HepG2 (cell line): ENCODE measurements around the gene NPDC1. TPM values are rescaled to one million over a fixed set of nuclear protein-coding genes. Genes with fewer than 3 reads are reported as not detected.
A peak's percentile ranks its signal among the peaks of the same experiment; 100 is the strongest.

ENCODE experiments used
- BRD4 ChIP-seq: sonication (generic); formaldehyde crosslinking; IDR thresholded peaks from 2 replicates; pipeline ENCODE4 v1.4.0; 2020; ENCODE audit warnings: missing genetic modification reagents
- DR1 ChIP-seq: sonication (generic); formaldehyde crosslinking; IDR thresholded peaks from 2 replicates; pipeline ENCODE4 v1.8.0; 2021; ENCODE audit warnings: mild to moderate bottlenecking, missing genetic modification reagents, inconsistent platforms
- EEA1 ChIP-seq: sonication (generic); formaldehyde crosslinking; IDR thresholded peaks from 2 replicates; pipeline ENCODE4 v1.5.1; 2020; ENCODE audit warnings: mild to moderate bottlenecking, missing genetic modification reagents, borderline replicate concordance
- HCFC1 ChIP-seq: fragments of 150-350 bp; IDR thresholded peaks from 2 replicates; pipeline ENCODE4 v1.6.1; 2014; ENCODE audit warnings: low read depth, low read length
- HDAC6 ChIP-seq: fragments of 200-600 bp; sonication (generic); IDR thresholded peaks from 2 replicates; pipeline ENCODE4 v1.7.0; 2017; ENCODE audit warnings: mild to moderate bottlenecking, antibody characterized with exemption, low read length, low read depth
- HNRNPUL1 ChIP-seq: fragments of 200-400 bp; formaldehyde crosslinking; IDR thresholded peaks from 2 replicates; pipeline ENCODE4 v1.6.1; 2017; ENCODE audit warnings: low read depth, mild to moderate bottlenecking, low read length, moderate library complexity
- HOXA5 ChIP-seq: sonication (generic); formaldehyde crosslinking; IDR thresholded peaks from 2 replicates; pipeline ENCODE4 v1.4.0; 2020; ENCODE audit warnings: missing genetic modification reagents
- HOXD1 ChIP-seq: sonication (generic); formaldehyde crosslinking; IDR thresholded peaks from 2 replicates; pipeline ENCODE4 v1.5.0; 2020; ENCODE audit warnings: missing genetic modification reagents
- IRF1 ChIP-seq: sonication (generic); formaldehyde crosslinking; IDR thresholded peaks from 2 replicates; pipeline ENCODE4 v1.4.0; 2020; ENCODE audit warnings: low read depth, mild to moderate bottlenecking, missing genetic modification reagents
- KLF13 ChIP-seq: sonication (generic); formaldehyde crosslinking; IDR thresholded peaks from 2 replicates; pipeline ENCODE4 v1.4.0; 2020; ENCODE audit warnings: mild to moderate bottlenecking, missing genetic modification reagents
- MIER3 ChIP-seq: IDR thresholded peaks from 2 replicates; pipeline ENCODE4 v1.6.1; 2016; ENCODE audit warnings: missing compliant biosample characterization, borderline replicate concordance
- MNT ChIP-seq: fragments of 450-650 bp; IDR thresholded peaks from 2 replicates; pipeline ENCODE4 v1.6.1; 2016
- REPIN1 ChIP-seq: sonication (generic); formaldehyde crosslinking; IDR thresholded peaks from 2 replicates; pipeline ENCODE4 v1.8.0; 2022; ENCODE audit warnings: missing genetic modification reagents, low read depth, mild to moderate bottlenecking, borderline replicate concordance
- RFXANK ChIP-seq: IDR thresholded peaks from 2 replicates; pipeline ENCODE4 v1.6.1; 2016
- STAT5B ChIP-seq: sonication (generic); formaldehyde crosslinking; IDR thresholded peaks from 2 replicates; pipeline ENCODE4 v1.4.0; 2020; ENCODE audit warnings: missing genetic modification reagents
- TRIM24 ChIP-seq: sonication (generic); formaldehyde crosslinking; IDR thresholded peaks from 2 replicates; pipeline ENCODE4 v1.8.0; 2022; ENCODE audit warnings: mild to moderate bottlenecking, missing genetic modification reagents
- YEATS2 ChIP-seq: sonication (generic); formaldehyde crosslinking; IDR thresholded peaks from 2 replicates; pipeline ENCODE4 v1.4.0; 2020; ENCODE audit warnings: missing genetic modification reagents, borderline replicate concordance
- ZBTB26 ChIP-seq: IDR thresholded peaks from 2 replicates; pipeline ENCODE4 v1.6.1; 2016; ENCODE audit warnings: missing compliant biosample characterization, missing genetic modification reagents, borderline replicate concordance
- ZBTB44 ChIP-seq: sonication (generic); formaldehyde crosslinking; IDR thresholded peaks from 2 replicates; pipeline ENCODE4 v1.4.0; 2020; ENCODE audit warnings: missing genetic modification reagents
- ZFYVE20 ChIP-seq: sonication (generic); formaldehyde crosslinking; IDR thresholded peaks from 2 replicates; pipeline ENCODE4 v1.8.0; 2023; ENCODE audit warnings: low read depth, mild to moderate bottlenecking, moderate library complexity, missing genetic modification reagents, borderline replicate concordance
- ZNF143 ChIP-seq: sonication (generic); formaldehyde crosslinking; IDR thresholded peaks from 2 replicates; pipeline ENCODE4 v1.4.0; 2020; ENCODE audit warnings: missing genetic modification reagents
- ZNF30 ChIP-seq: sonication (generic); formaldehyde crosslinking; IDR thresholded peaks from 2 replicates; pipeline ENCODE4 v1.5.0; 2020; ENCODE audit warnings: mild to moderate bottlenecking, missing genetic modification reagents
- ZNF343 ChIP-seq: sonication (generic); formaldehyde crosslinking; IDR thresholded peaks from 2 replicates; pipeline ENCODE4 v1.4.0; 2020; ENCODE audit warnings: mild to moderate bottlenecking, missing genetic modification reagents
- ZNF430 ChIP-seq: sonication (generic); formaldehyde crosslinking; IDR thresholded peaks from 2 replicates; pipeline ENCODE4 v1.9.0; 2021; ENCODE audit warnings: mild to moderate bottlenecking, missing genetic modification reagents
- polyA plus RNA-seq, 8 experiments: library from polyadenylated mRNA; depleted of rRNA in 3 of 8; stranded (reverse) in 7 of 8; unstranded in 1 of 8; fragments of >200 nt; fragmentation: Illumina TruSeq in 4 of 8; extraction: Trizol in 4 of 8; gene quantifications; 2 replicates each; pipeline versions ENCODE4 v1.2.1 to v1.2.3, GENCODE V29; 2011 to 2016; ENCODE audit warnings: low read depth in 4 of 8, missing spikeins in 1 of 8, mixed read lengths in 1 of 8; ENCODE audit not compliant: insufficient read depth in 1 of 8
- total RNA-seq, 5 experiments: library from RNA; depleted of rRNA; stranded (reverse); fragments of >200 nt; fragmentation: Illumina TruSeq; extraction: Trizol; gene quantifications; 2 replicates each; pipeline ENCODE4 v1.2.3, GENCODE V29; 2016; ENCODE audit warnings: low read depth in 1 of 5

The NPDC1 gene
- total and polyA plus RNA-seq, 2 of the 13 experiments (the other 11 are each of a cell fraction or from before 2014, with no cell fraction given): 0.84 to 5.4 TPM

- TF ChIP-seq ZBTB44 (no peak), DR1 (CRISPR knock-in tag) (no peak; the same call in 1 of the 2 replicates), ZNF143 (no peak), STAT5B (CRISPR knock-in tag) (no peak), HOXA5 (CRISPR knock-in tag) (no peak), ZNF430 (CRISPR knock-in tag) (no peak), REPIN1 (CRISPR knock-in tag) (peak; percentile 75; the same call in 1 of the 2 replicates), MIER3 (CRISPR knock-in tag) (no peak; the same call in 1 of the 2 replicates), BRD4 (CRISPR knock-in tag) (no peak), ZBTB26 (CRISPR knock-in tag) (no peak; the same call in 1 of the 2 replicates), EEA1 (CRISPR knock-in tag) (no peak), YEATS2 (no peak), HNRNPUL1 (no peak), MNT (no peak), HOXD1 (CRISPR knock-in tag) (no peak), IRF1 (CRISPR knock-in tag) (no peak), RFXANK (CRISPR knock-in tag) (no peak), ZNF343 (CRISPR knock-in tag) (no peak), HDAC6 (no peak), ZFYVE20 (no peak), ZNF30 (CRISPR knock-in tag) (0 out of 2 replicates have a peak, but pooled peaks have one; percentile 73), HCFC1 (no peak), KLF13 (no peak; the same call in 1 of the 2 replicates), TRIM24 (CRISPR knock-in tag) (no peak)
These were observed 22.0 kb upstream of the NPDC1 start (continued) for GRCh38 chr9:137067860-137068538.
